Spleen (tissue), 7 donors: Measurements from ENCODE around the gene FCAMR.

Source experiments
- CTCF ChIP-seq, 11 experiments: fragments of 200-600 bp in 7 of 11; fragments of 450-650 bp in 4 of 11; sonication (generic) in 4 of 11; IDR thresholded peaks in 8 of 11; conservative IDR thresholded peaks in 3 of 11; 1 replicate in 7 of 11; 2 replicates in 4 of 11; pipeline versions ENCODE4 v1.4.0 to v1.8.0; 2016 to 2021; ENCODE audit warnings: antibody characterized with exemption in 11 of 11, inconsistent platforms in 4 of 11, mild to moderate bottlenecking in 1 of 11
- POLR2A ChIP-seq, 3 donors: fragments of 450-650 bp; IDR thresholded peaks; one replicate each; pipeline ENCODE4 v1.5.1; 2017; ENCODE audit warnings: antibody characterized with exemption in 3 of 3, mild to moderate bottlenecking in 1 of 3
- POLR2AphosphoS5 ChIP-seq, 3 donors: sonication (generic); formaldehyde crosslinking; IDR thresholded peaks; one replicate each; pipeline ENCODE4 v1.5.1; 2017; ENCODE audit warnings: antibody characterized with exemption in 3 of 3
- donor health status: DM: no; HTN: no; CAD: no; lungs with moderate emphysema.
- donor health status: DM: no; HTN: no; CAD: no.
- donor health status: DM: no; HTN: no; CAD: no.

GRCh38 chr1:206940588-206940936, 29.7 kb downstream of the FCAMR start:
- TF ChIP-seq CTCF (IDR thresholded peaks at IDR 0.05 in 8 of 11, conservative IDR thresholded peaks at IDR 0.05 in 3 of 11), result no peak
- no peak for TF ChIP-seq POLR2AphosphoS5 (IDR thresholded peaks at IDR 0.05)
- no peak for TF ChIP-seq POLR2A (IDR thresholded peaks at IDR 0.05)
